ENCODE data around the gene CPLANE1.

- TF ChIP-seq CTCF (IDR thresholded peaks at IDR 0.05; ENCODE audit: low read length) (no peak), EZH2 (IDR thresholded peaks at IDR 0.05; ENCODE audit: borderline replicate concordance, low read length) (no peak)
Observed at GRCh38 chr5:37254581-37254980, 5.4 kb upstream of the CPLANE1 start.

Measured in OCI-LY1 (cell line).